ENCODE results near the gene RASAL2.

The RASAL2 gene

DNA sequence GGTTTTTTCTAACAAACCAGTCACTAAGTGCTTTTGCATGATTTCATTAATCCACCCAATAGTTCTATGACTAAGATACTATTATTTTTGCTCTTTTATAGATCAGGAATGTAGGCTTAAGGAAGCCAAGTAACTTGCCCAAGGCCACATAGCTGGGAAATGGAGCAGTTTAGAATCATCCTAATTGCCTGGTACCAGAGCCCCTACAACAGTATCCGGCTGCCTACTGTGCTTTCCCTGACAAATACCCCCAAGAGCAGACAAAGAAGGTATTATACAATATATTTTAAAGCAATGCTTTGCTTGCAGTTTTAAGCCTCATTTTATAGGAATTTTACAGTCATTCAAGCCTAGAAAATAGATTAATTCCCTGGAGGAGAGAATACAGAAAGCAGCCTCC, 45.5 kb upstream of the RASAL2 start:
- no peaks in the 10 kb centered on the region for H3F3A ChIP-seq (ENCODE audit: low read depth)
- no peaks in the 10 kb centered on the region for H3K27me3 ChIP-seq (ENCODE audit: insufficient read depth, low read length, poor library complexity, severe bottlenecking)
- no peaks in the 10 kb centered on the region for H3K79me2 ChIP-seq (ENCODE audit: insufficient read depth, low read length)
- no peaks in the 10 kb centered on the region for H3K9me2 ChIP-seq (replicated peaks; ENCODE audit: low read depth, low read length)
- H3K36me3 ChIP-seq (ENCODE audit: insufficient read depth, low read length): no peaks in the 10 kb centered on the region
- no peaks in the 10 kb centered on the region for H3K4me1 ChIP-seq (ENCODE audit: insufficient read depth, low read length, poor library complexity, severe bottlenecking)
- H3K4me2 ChIP-seq (ENCODE audit: low read depth, low read length, poor library complexity, severe bottlenecking): no peak overlapping the region
- no peak for TF ChIP-seq EZH2phosphoT487 (IDR thresholded peaks at IDR 0.05; ENCODE audit: borderline replicate concordance)
- TF ChIP-seq, protein P1, sequence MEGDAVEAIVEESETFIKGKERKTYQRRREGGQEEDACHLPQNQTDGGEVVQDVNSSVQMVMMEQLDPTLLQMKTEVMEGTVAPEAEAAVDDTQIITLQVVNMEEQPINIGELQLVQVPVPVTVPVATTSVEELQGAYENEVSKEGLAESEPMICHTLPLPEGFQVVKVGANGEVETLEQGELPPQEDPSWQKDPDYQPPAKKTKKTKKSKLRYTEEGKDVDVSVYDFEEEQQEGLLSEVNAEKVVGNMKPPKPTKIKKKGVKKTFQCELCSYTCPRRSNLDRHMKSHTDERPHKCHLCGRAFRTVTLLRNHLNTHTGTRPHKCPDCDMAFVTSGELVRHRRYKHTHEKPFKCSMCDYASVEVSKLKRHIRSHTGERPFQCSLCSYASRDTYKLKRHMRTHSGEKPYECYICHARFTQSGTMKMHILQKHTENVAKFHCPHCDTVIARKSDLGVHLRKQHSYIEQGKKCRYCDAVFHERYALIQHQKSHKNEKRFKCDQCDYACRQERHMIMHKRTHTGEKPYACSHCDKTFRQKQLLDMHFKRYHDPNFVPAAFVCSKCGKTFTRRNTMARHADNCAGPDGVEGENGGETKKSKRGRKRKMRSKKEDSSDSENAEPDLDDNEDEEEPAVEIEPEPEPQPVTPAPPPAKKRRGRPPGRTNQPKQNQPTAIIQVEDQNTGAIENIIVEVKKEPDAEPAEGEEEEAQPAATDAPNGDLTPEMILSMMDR (conservative IDR thresholded peaks at IDR 0.05; ENCODE audit: low read length): no peak
- H3K9me3 ChIP-seq (ENCODE audit: insufficient read depth, low read depth, low read length): no peaks in the 10 kb centered on the region
- H3K4me3 ChIP-seq (ENCODE audit: low read length, poor library complexity, severe bottlenecking): no peak overlapping the region
- no peak overlapping the region for H2AFZ ChIP-seq (ENCODE audit: low read length)
- no peaks in the 10 kb centered on the region for H4K20me1 ChIP-seq (ENCODE audit: insufficient read depth, low read length, poor library complexity, severe bottlenecking)
- H3K9ac ChIP-seq (ENCODE audit: low read depth, low read length, poor library complexity, severe bottlenecking): no peak overlapping the region

DNA sequence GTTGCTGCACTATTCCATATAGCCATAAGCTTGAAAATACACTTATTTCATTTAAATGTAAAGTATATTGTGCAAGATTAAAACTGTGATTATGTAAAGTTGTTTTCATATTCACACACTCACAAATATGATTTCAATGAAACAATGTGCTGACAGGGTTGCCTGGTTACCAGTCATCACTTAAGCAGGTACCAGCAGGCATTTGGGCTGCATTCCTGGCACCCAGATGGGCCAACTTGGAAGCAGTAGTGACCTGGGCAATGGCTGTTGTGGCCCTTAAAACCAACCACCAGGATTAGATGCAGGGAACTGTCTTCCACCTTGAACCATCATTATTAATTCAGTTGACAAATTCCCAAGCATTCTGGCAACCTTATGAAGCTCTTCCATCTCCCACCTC, 45.0 kb upstream of the RASAL2 start:
- Histone ChIP-seq H3K36me3 (ENCODE audit: insufficient read depth, low read length) (no peaks in the 10 kb centered on the region), H2AFZ (ENCODE audit: low read length) (no peak overlapping the region), H3K9me2 (replicated peaks; ENCODE audit: low read depth, low read length) (no peaks in the 10 kb centered on the region), H3K9ac (ENCODE audit: low read depth, low read length, poor library complexity, severe bottlenecking) (no peak overlapping the region), H4K20me1 (ENCODE audit: insufficient read depth, low read length, poor library complexity, severe bottlenecking) (no peaks in the 10 kb centered on the region), H3K4me2 (ENCODE audit: low read depth, low read length, poor library complexity, severe bottlenecking) (no peak overlapping the region), H3F3A (ENCODE audit: low read depth) (no peaks in the 10 kb centered on the region), H3K9me3 (ENCODE audit: insufficient read depth, low read depth, low read length) (no peaks in the 10 kb centered on the region), H3K4me1 (ENCODE audit: insufficient read depth, low read length, poor library complexity, severe bottlenecking) (no peaks in the 10 kb centered on the region), H3K27me3 (ENCODE audit: insufficient read depth, low read length, poor library complexity, severe bottlenecking) (no peaks in the 10 kb centered on the region), H3K79me2 (ENCODE audit: insufficient read depth, low read length) (no peaks in the 10 kb centered on the region), H3K4me3 (ENCODE audit: low read length, poor library complexity, severe bottlenecking) (no peak overlapping the region)
- TF ChIP-seq, protein P1 (conservative IDR thresholded peaks at IDR 0.05; ENCODE audit: low read length): no peak
- no peak for TF ChIP-seq EZH2phosphoT487 (IDR thresholded peaks at IDR 0.05; ENCODE audit: borderline replicate concordance)

DNA sequence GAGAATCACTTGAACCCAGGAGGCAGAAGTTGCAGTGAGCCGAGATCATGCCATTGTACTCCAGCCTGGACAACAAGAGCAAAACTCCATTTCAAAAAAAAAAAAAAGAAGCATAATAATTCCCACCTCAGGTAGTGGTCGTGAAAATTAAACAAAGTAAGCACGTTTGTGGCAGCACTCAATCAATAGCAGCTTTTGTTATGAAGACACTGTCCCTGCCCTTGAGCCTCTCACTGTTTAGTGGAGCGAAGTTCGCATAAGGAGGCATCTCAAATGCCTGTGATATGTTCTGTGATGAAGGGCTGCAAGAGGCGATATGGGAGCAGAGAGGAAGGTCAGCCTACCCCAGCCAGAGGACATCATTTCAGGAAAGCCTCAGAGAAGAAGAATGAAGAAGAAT, 43.8 kb upstream of the RASAL2 start:
- Histone ChIP-seq H3K79me2 (ENCODE audit: insufficient read depth, low read length) (no peaks in the 10 kb centered on the region), H3K9me3 (ENCODE audit: insufficient read depth, low read depth, low read length) (no peaks in the 10 kb centered on the region), H3K36me3 (ENCODE audit: insufficient read depth, low read length) (no peaks in the 10 kb centered on the region), H2AFZ (ENCODE audit: low read length) (no peak overlapping the region), H3K4me1 (ENCODE audit: insufficient read depth, low read length, poor library complexity, severe bottlenecking) (no peaks in the 10 kb centered on the region), H3K4me2 (ENCODE audit: low read depth, low read length, poor library complexity, severe bottlenecking) (no peak overlapping the region), H3F3A (ENCODE audit: low read depth) (no peaks in the 10 kb centered on the region), H3K27me3 (ENCODE audit: insufficient read depth, low read length, poor library complexity, severe bottlenecking) (no peaks in the 10 kb centered on the region), H3K9me2 (replicated peaks; ENCODE audit: low read depth, low read length) (no peaks in the 10 kb centered on the region), H3K4me3 (ENCODE audit: low read length, poor library complexity, severe bottlenecking) (no peak overlapping the region), H3K9ac (ENCODE audit: low read depth, low read length, poor library complexity, severe bottlenecking) (no peak overlapping the region), H4K20me1 (ENCODE audit: insufficient read depth, low read length, poor library complexity, severe bottlenecking) (no peaks in the 10 kb centered on the region)
- TF ChIP-seq, protein P1 (conservative IDR thresholded peaks at IDR 0.05; ENCODE audit: low read length): no peak
- TF ChIP-seq EZH2phosphoT487 (IDR thresholded peaks at IDR 0.05; ENCODE audit: borderline replicate concordance): no peak

All from Loucy (cell line).